Lung microvascular endothelial cell (primary cell): ENCODE results near the gene TSKS. TPM values are rescaled to one million over a fixed set of nuclear protein-coding genes. Genes with fewer than 3 reads are reported as not detected.
"Not testable (repeated sequence)": the region's sequence is repeated elsewhere in the genome, so short reads cannot be mapped to it uniquely, and the experiment has no call there.

Experiments used
- DNase-seq, 2 donors: peaks; one replicate each; pipeline versions ENCODE4 v3.0.0 to v3.0.0-alpha.2; 2010; ENCODE audit warnings: low read depth in 2 of 2
- total RNA-seq: library from RNA; depleted of rRNA; stranded (reverse); fragments of >200 nt; gene quantifications from 2 replicates; pipeline ENCODE4 v1.2.1, GENCODE V29; 2014

The TSKS gene
- total RNA-seq, 1 donor from 2014 or later = under 0.01 TPM

- no peak for DNase-seq
These were observed 3.8 kb upstream of the TSKS start, which contains the start of gene AP2A1 for GRCh38 chr19:49766930-49767299. AP2A1 (plus strand) TSS chr19:49767001; CDS start chr19:49767134, 133 bp downstream.

GRCh38 chr19:49766007-49766929, 3.2 kb upstream of the TSKS start:
- peak; percentile 100 for DNase-seq

- no peak for DNase-seq
These were observed 1.2 kb upstream of the TSKS start for GRCh38 chr19:49764341-49764740.

GRCh38 chr19:49761625-49762311, 1.3 kb downstream of the TSKS start:
- peak; percentile 31 to 82 for DNase-seq

- DNase-seq = no peak
These were observed 1.9 kb downstream of the TSKS start for GRCh38 chr19:49761249-49761624.

- DNase-seq = peak in 1 of 2 donors; percentile 57
These were observed 4.8 kb downstream of the TSKS start for GRCh38 chr19:49758292-49758691.

GRCh38 chr19:49755956-49756355, 7.2 kb downstream of the TSKS start:
- no peak for DNase-seq

GRCh38 chr19:49752701-49753100, 10.4 kb downstream of the TSKS start:
- no peak for DNase-seq

- no peak for DNase-seq
These were observed 13.3 kb downstream of the TSKS start for GRCh38 chr19:49749771-49750170.

GRCh38 chr19:49749055-49749716, 13.9 kb downstream of the TSKS start:
- DNase-seq = peak; percentile 43 to 47

- DNase-seq = peak; percentile 22 to 71
These were observed 16.7 kb downstream of the TSKS start for GRCh38 chr19:49746206-49746958.

GRCh38 chr19:49744946-49745381, 18.1 kb downstream of the TSKS start:
- DNase-seq = no peak

- DNase-seq = no peak
These were observed 21.8 kb downstream of the TSKS start for GRCh38 chr19:49741210-49741844.

- no peak for DNase-seq
These were observed 23.2 kb downstream of the TSKS start for GRCh38 chr19:49739933-49740332.

- no peak for DNase-seq
These were observed 24.0 kb downstream of the TSKS start for GRCh38 chr19:49739098-49739497.

GRCh38 chr19:49738268-49738667, 24.8 kb downstream of the TSKS start:
- DNase-seq = no peak

- DNase-seq = no peak
These were observed 32.9 kb downstream of the TSKS start for GRCh38 chr19:49730166-49730565.

GRCh38 chr19:49727217-49728030, 35.7 kb downstream of the TSKS start:
- DNase-seq = no peak

GRCh38 chr19:49719420-49719819, 43.7 kb downstream of the TSKS start:
- not testable (repeated sequence) for DNase-seq

GRCh38 chr19:49718991-49719390, 44.1 kb downstream of the TSKS start:
- DNase-seq = no peak
